HepG2 (cell line): ENCODE measurements around the gene GUCY2C. TPM values are rescaled to one million over a fixed set of nuclear protein-coding genes. Genes with fewer than 3 reads are reported as not detected.

ENCODE experiments used
- BCLAF1 ChIP-seq: fragments of 450-650 bp; IDR thresholded peaks from 2 replicates; pipeline ENCODE4 v1.6.1; 2017; ENCODE audit warnings: mild to moderate bottlenecking
- CBX2 ChIP-seq, 2 experiments: fragments of 200-600 bp in 1 of 2; sonication (generic); formaldehyde crosslinking in 1 of 2; IDR thresholded peaks; 2 replicates each; pipeline versions ENCODE4 v1.7.0 to v1.8.1; 2018 to 2022; ENCODE audit warnings: low read depth in 2 of 2, low read length in 1 of 2, mild to moderate bottlenecking in 1 of 2, missing genetic modification reagents in 1 of 2
- GPN1 ChIP-seq: sonication (generic); formaldehyde crosslinking; IDR thresholded peaks from 2 replicates; pipeline ENCODE4 v1.5.1; 2020; ENCODE audit warnings: missing genetic modification reagents, borderline replicate concordance
- MAFK ChIP-seq, 2 experiments: IDR thresholded peaks in 1 of 2; conservative IDR thresholded peaks in 1 of 2; 2 replicates each; pipeline ENCODE4 v1.6.1; 2011; ENCODE audit warnings: improper control_type of control experiment in 2 of 2, low read length in 2 of 2
- MXI1 ChIP-seq: IDR thresholded peaks from 3 replicates; pipeline ENCODE4 v1.6.1; 2012; ENCODE audit warnings: low read depth, low read length, inconsistent platforms, borderline replicate concordance
- SIN3A ChIP-seq: IDR thresholded peaks from 2 replicates; pipeline ENCODE4 v1.6.1; 2011; ENCODE audit warnings: low read depth, mild to moderate bottlenecking, control low read depth, low read length, borderline replicate concordance
- TCF7L2 ChIP-seq: IDR thresholded peaks from 2 replicates; pipeline ENCODE4 v1.6.1; 2011; ENCODE audit warnings: mild to moderate bottlenecking, low read depth, low read length, moderate library complexity
- ZNF12 ChIP-seq: sonication (generic); formaldehyde crosslinking; IDR thresholded peaks from 2 replicates; pipeline ENCODE4 v1.5.0; 2020; ENCODE audit warnings: missing genetic modification reagents
- ZNF253 ChIP-seq: sonication (generic); formaldehyde crosslinking; IDR thresholded peaks from 2 replicates; pipeline ENCODE4 v1.8.0; 2022; ENCODE audit warnings: mild to moderate bottlenecking, missing genetic modification reagents, borderline replicate concordance
- ZNF33B ChIP-seq: sonication (generic); formaldehyde crosslinking; IDR thresholded peaks from 2 replicates; pipeline ENCODE4 v1.5.1; 2020; ENCODE audit warnings: mild to moderate bottlenecking, missing genetic modification reagents
- ZNF615 ChIP-seq: sonication (generic); formaldehyde crosslinking; IDR thresholded peaks from 2 replicates; pipeline ENCODE4 v1.5.0; 2020; ENCODE audit warnings: mild to moderate bottlenecking, missing genetic modification reagents, borderline replicate concordance
- polyA plus RNA-seq, 8 experiments: library from polyadenylated mRNA; depleted of rRNA in 3 of 8; stranded (reverse) in 7 of 8; unstranded in 1 of 8; fragments of >200 nt; fragmentation: Illumina TruSeq in 4 of 8; extraction: Trizol in 4 of 8; gene quantifications; 2 replicates each; pipeline versions ENCODE4 v1.2.1 to v1.2.3, GENCODE V29; 2011 to 2016; ENCODE audit warnings: low read depth in 4 of 8, missing spikeins in 1 of 8, mixed read lengths in 1 of 8; ENCODE audit not compliant: insufficient read depth in 1 of 8
- total RNA-seq, 5 experiments: library from RNA; depleted of rRNA; stranded (reverse); fragments of >200 nt; fragmentation: Illumina TruSeq; extraction: Trizol; gene quantifications; 2 replicates each; pipeline ENCODE4 v1.2.3, GENCODE V29; 2016; ENCODE audit warnings: low read depth in 1 of 5
- TF ChIP-seq, protein P1 (sequence below): IDR thresholded peaks from 2 replicates; pipeline ENCODE4 v1.6.1; 2018; ENCODE audit warnings: missing genetic modification reagents

Gene GUCY2C
- total and polyA plus RNA-seq, 2 of the 13 experiments (the other 11 are each of a cell fraction or from before 2014, with no cell fraction given) = not detected

DNA sequence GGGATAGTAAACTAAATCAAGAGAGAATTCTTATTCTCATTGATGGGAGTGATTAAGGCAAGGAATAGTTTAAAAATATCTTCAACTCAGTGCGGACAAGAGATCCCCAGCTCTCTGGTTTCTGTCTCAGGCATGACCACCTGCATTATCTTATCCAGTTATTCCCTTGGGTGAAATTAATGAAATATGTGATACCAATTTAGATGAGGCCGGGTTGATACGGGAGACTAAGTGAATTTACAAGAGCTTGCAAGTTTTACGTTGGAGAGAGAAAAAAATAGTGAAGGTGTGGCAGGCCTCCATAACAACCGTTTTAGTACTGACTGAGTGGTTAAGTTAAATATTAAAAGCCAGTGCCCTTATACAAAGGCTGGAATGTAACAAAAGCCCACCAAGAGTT, 67.6 kb downstream of the GUCY2C start (continued):
- TF ChIP-seq ZNF615 (CRISPR knock-in tag) (no peak), MXI1 (no peak), TCF7L2 (no peak), ZNF12 (no peak), CBX2 (IDR thresholded peaks at IDR 0.05; ENCODE audit: low read depth, low read length) (no peak), CBX2 (CRISPR knock-in tag; IDR thresholded peaks at IDR 0.05; ENCODE audit: low read depth) (no peak), MAFK (conservative IDR thresholded peaks at IDR 0.05 in 1 of 2, IDR thresholded peaks at IDR 0.05 in 1 of 2; ENCODE audit: low read length in 2 of 2) (no peak), BCLAF1 (no peak), ZNF253 (CRISPR knock-in tag) (no peak), GPN1 (CRISPR knock-in tag) (no peak), ZNF33B (no peak), SIN3A (no peak)
- TF ChIP-seq, protein P1, sequence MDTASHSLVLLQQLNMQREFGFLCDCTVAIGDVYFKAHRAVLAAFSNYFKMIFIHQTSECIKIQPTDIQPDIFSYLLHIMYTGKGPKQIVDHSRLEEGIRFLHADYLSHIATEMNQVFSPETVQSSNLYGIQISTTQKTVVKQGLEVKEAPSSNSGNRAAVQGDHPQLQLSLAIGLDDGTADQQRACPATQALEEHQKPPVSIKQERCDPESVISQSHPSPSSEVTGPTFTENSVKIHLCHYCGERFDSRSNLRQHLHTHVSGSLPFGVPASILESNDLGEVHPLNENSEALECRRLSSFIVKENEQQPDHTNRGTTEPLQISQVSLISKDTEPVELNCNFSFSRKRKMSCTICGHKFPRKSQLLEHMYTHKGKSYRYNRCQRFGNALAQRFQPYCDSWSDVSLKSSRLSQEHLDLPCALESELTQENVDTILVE (CRISPR knock-in tag) = no peak
